ENCODE results near the gene RUBCN. TPM values are rescaled to one million over a fixed set of nuclear protein-coding genes. Genes with fewer than 3 reads are reported as not detected.
A peak's percentile ranks its signal among the peaks of the same experiment; 100 is the strongest.
"Not testable (repeated sequence)": the region's sequence is repeated elsewhere in the genome, so short reads cannot be mapped to it uniquely, and the experiment has no call there.

RUBCN gene
- total and polyA plus RNA-seq, 9 donors: 9.5 to 36.2 (median 27.4) TPM

DNA sequence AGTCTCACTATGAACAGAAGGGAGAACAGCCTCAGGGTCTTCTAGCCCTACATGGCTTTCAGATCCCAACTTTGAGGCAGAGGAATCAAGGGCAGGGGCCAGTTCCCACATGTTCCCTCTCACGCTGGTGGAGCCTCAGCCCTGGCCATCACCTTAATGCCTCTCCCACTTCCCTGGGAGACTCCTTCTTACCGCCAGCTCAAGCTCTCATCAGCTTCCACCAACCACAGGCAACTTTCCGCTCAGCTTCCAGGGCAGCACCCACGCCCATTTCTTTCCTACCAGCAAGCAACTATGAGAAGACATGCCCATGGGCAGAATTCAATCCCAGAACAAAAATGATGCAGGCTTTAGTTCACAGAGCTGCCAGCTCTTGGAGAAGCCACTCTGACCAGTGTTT is 63.5 kb downstream of the RUBCN start:
- intact Hi-C loops (cut with DNase I): loop anchor here in 1 of 4 donors (10.0 kb wide), 1 partner anchor 78 kb away; no protein-coding TSS in a partner anchor
- no peaks in the 10 kb centered on the region for H3K36me3 ChIP-seq
- H3K4me1 ChIP-seq (ENCODE audit: insufficient read depth): no peaks in the 10 kb centered on the region
- TF ChIP-seq EP300 (IDR thresholded peaks at IDR 0.05) (no peak), POLR2A (IDR thresholded peaks at IDR 0.05) (no peak)
- TF ChIP-seq, protein P1, sequence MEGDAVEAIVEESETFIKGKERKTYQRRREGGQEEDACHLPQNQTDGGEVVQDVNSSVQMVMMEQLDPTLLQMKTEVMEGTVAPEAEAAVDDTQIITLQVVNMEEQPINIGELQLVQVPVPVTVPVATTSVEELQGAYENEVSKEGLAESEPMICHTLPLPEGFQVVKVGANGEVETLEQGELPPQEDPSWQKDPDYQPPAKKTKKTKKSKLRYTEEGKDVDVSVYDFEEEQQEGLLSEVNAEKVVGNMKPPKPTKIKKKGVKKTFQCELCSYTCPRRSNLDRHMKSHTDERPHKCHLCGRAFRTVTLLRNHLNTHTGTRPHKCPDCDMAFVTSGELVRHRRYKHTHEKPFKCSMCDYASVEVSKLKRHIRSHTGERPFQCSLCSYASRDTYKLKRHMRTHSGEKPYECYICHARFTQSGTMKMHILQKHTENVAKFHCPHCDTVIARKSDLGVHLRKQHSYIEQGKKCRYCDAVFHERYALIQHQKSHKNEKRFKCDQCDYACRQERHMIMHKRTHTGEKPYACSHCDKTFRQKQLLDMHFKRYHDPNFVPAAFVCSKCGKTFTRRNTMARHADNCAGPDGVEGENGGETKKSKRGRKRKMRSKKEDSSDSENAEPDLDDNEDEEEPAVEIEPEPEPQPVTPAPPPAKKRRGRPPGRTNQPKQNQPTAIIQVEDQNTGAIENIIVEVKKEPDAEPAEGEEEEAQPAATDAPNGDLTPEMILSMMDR (IDR thresholded peaks at IDR 0.05): no peak
- no peak for DNase-seq
- no peak overlapping the region for H3K4me3 ChIP-seq
- WGBS, 3 donors: 95 to 96% (median 96%) methylated on average over 4 of the region's 4 CpGs
- no peaks in the 10 kb centered on the region for H3K27me3 ChIP-seq
- H3K9me3 ChIP-seq: no peaks in the 10 kb centered on the region
- no peak overlapping the region for H3K27ac ChIP-seq

DNA sequence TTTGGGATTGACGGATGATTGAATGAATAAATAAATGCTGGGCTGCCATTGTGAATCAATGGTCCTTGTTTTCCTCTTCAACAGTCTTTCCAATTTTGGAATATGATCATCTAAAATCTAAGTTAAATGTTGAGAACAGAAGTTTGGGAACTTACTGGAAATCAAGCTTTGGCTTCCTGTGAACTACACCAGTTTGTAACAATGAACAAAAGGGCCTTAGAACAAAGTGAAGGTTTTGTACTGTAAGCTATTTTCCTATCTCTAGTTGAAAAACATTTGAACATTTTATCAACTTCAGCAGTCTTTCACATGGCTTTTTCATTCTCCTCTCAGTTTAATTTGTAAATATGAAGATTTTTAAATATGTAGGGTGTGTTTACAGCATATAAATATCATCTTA is 66.3 kb downstream of the RUBCN start:
- 94 to 98% (median 96%) methylated on average over 1 of the region's 1 CpG for WGBS, 3 donors
- Histone ChIP-seq H3K4me3 (no peak overlapping the region), H3K27me3 (no peaks in the 10 kb centered on the region), H3K4me1 (ENCODE audit: insufficient read depth) (no peaks in the 10 kb centered on the region), H3K36me3 (no peaks in the 10 kb centered on the region), H3K9me3 (no peaks in the 10 kb centered on the region), H3K27ac (no peak overlapping the region)
- intact Hi-C loops (cut with DNase I): loop anchor here in 1 of 4 donors (10.0 kb wide), 1 partner anchor 76 kb away; no protein-coding TSS in a partner anchor
- TF ChIP-seq POLR2A (IDR thresholded peaks at IDR 0.05): no peak
- no peak for TF ChIP-seq EP300 (IDR thresholded peaks at IDR 0.05)
- TF ChIP-seq, protein P1 (IDR thresholded peaks at IDR 0.05): no peak
- DNase-seq: no peak

DNA sequence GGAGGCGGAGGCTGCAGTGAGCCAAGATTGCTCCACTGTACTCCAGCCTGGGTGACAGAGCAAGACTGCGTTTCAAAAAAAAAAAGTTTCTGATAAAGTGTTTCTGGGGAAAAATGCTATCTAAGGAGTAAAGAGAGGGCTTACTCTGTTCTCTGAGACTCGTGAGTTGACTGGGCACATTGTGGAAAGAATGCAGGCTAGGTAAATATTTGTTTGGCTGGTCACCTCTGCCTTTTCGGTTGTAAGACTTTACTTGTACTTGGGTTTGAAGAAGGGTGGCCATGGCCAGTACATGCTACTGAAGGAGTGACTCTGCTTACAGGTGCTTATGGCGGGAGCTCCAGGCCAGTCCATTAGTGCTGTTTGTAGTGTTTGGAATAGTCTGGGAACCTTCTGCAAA is 68.7 kb downstream of the RUBCN start:
- no peak for DNase-seq
- Histone ChIP-seq H3K4me1 (ENCODE audit: insufficient read depth) (no peaks in the 10 kb centered on the region), H3K27me3 (no peaks in the 10 kb centered on the region), H3K36me3 (no peaks in the 10 kb centered on the region), H3K27ac (no peak overlapping the region), H3K4me3 (no peak overlapping the region), H3K9me3 (no peaks in the 10 kb centered on the region)
- 82 to 92% (median 90%) methylated on average over 5 of the region's 5 CpGs for WGBS, 3 donors
- intact Hi-C loops (cut with DNase I): no loop called here
- no peak for TF ChIP-seq EP300 (IDR thresholded peaks at IDR 0.05)
- no peak for TF ChIP-seq POLR2A (IDR thresholded peaks at IDR 0.05)
- TF ChIP-seq, protein P1 (IDR thresholded peaks at IDR 0.05): no peak

DNA sequence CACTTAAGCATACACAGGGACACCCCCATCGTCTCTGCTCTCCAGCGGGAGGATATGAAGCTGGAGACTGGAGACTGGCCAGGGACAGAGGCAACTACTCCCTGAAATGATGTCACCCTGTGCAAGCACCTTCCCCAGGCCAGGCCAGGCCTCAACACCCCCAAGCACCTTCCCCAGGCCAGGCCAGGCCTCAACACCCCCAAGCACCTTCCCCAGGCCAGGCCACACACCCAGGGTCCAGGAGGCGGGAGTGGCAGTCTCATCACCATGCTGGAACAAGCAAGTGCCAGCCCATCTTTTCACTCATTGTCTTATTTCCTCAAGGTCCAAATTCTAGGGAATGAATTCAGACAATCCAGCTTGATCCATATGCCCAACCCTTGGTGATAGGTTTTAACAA is 69.4 kb downstream of the RUBCN start:
- H3K4me1 ChIP-seq (ENCODE audit: insufficient read depth); H3K36me3 ChIP-seq; intact Hi-C loops (cut with DNase I); H3K27me3 ChIP-seq; H3K4me3 ChIP-seq; H3K9me3 ChIP-seq; DNase-seq; H3K27ac ChIP-seq: not testable (repeated sequence)
- 33 to 100% (median 91%) methylated on average over 1 to 3 of the region's 3 CpGs for WGBS, 3 donors

DNA sequence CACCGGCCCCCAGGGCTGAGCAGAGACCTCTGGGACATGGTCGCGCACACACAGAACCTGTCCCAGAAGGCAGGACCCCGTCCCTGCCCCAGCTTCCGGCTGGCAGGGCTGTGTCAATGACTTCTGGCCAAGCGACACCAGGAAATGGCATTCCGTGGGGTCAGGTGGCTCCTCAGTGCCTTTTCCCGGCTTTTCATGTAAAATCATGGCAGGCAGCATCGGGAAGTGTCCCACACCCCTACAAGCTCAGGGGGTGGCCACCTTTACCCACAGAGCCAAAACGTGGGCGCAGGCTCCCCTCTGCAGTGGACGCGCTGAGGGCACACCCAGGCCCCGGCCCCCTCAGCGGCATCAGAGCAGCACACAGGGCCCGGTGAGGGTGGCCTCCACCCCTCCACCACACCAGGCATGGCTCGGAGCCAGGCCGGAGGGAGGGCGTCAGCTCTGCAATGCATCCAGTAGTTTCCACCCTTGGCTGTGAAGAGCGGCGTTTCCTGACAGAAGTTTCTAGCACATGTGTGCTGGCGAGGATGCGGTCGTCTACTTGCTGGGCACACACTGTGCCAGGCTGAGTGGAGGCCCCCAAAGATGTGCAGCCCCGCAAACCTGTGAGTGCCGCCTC is 70.4 kb downstream of the RUBCN start:
- H3K36me3 ChIP-seq; H3K27ac ChIP-seq; H3K27me3 ChIP-seq; intact Hi-C loops (cut with DNase I); H3K9me3 ChIP-seq; H3K4me3 ChIP-seq; H3K4me1 ChIP-seq (ENCODE audit: insufficient read depth); DNase-seq: not testable (repeated sequence)
- 61 to 67% methylated on average over 14 to 21 of the region's 26 CpGs; no CpG with 5 or more reads in 1 of the 3 donors for WGBS, 3 donors

DNA sequence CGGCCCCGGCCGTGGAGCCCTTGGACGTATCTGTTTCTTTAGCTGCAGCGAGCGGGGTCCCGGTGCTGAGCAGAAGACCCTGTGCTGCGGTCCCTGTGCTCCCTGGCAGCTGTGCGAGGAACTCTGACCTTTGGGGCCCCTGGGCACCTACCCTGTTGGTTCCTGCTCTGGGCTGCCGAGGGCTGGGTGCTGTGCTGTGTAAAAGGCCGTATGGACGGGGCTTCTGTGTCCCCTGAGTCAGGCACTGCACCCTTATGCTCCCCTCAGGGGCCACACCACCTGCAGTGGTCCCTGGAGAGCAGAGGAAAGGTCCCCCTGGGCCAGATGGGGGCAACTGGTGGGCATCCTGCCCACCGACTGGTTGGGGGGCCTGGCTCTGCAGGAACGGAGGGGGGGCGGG is 71.2 kb downstream of the RUBCN start:
- H3K4me3 ChIP-seq; DNase-seq; H3K27me3 ChIP-seq; H3K27ac ChIP-seq; intact Hi-C loops (cut with DNase I); H3K4me1 ChIP-seq (ENCODE audit: insufficient read depth); H3K9me3 ChIP-seq; H3K36me3 ChIP-seq: not testable (repeated sequence)
- no CpG with 5 or more reads among the region's 15 CpGs for WGBS, 3 donors

DNA sequence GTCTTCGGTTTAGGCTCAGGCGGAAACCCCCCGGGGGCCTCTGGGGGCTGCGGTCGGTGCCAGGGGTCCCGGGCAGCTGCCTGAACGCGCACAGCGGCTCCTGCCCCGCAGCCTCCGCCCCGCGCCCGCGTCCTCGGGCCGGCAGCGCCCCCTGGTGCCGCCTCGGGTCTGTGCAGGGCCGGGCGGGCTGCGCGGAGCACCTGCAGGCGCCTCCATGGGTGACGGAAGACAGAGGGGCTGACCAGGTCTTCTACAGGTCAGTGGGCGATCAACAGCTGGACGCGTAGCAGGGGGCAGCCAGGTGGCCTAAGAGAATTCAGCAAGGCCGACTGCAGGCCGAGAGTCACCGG is 71.6 kb downstream of the RUBCN start:
- H3K9me3 ChIP-seq; H3K27me3 ChIP-seq; intact Hi-C loops (cut with DNase I); DNase-seq; H3K36me3 ChIP-seq; H3K4me3 ChIP-seq; H3K4me1 ChIP-seq (ENCODE audit: insufficient read depth); H3K27ac ChIP-seq: not testable (repeated sequence)
- WGBS, 3 donors: 0% methylated on average over 2 to 3 of the region's 32 CpGs; no CpG with 5 or more reads in 1 of the 3 donors

DNA sequence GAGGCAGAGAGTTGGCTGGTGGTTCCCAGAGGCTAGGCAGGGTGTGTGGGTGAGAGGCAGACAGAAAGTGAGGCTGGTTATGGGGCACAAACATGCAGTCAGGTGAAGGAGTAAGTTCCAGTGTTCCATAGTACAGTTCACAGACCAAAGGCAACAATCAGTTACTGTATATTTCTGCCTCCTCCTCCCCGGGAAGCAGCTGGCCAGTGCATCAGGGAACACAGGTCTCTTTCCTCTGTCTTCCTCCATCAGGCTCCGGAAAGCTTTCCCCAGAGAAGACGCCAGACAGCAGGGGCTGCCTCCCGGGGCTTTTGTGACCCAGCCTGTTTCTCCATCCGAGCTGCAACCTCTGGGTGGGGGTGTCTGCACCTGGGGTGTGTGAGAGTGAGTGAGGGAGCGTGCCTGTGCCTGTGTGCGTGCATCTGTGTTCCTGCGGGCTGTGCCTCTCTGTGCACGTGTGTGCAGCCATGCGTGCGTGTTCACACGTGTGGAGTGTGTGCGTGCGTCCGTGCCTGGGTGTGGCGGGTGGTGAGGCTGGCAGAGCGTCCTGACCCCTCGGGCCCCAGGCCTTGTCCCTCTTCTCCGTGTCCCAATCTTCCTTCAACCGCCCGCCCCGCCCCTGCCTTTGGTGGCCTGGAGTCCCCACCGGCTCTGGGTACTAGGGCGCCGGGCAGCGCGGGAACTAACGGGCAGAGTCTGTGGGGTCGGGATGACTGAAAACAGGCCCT is 72.1 kb downstream of the RUBCN start:
- H3K36me3 ChIP-seq; H3K4me1 ChIP-seq (ENCODE audit: insufficient read depth); H3K27ac ChIP-seq; intact Hi-C loops (cut with DNase I); H3K27me3 ChIP-seq; H3K9me3 ChIP-seq: not testable (repeated sequence)
- 0 to 2% (median 1%) methylated on average over 20 to 26 of the region's 29 CpGs for WGBS, 3 donors
- H3K4me3 ChIP-seq: peak overlapping the region; percentile 16
- DNase-seq: peak in 2 of 5 donors; percentile 40 to 54
